ENCODE measurements around the gene NUDT4. TPM values are rescaled to one million over a fixed set of nuclear protein-coding genes. Genes with fewer than 3 reads are reported as not detected.

NUDT4 gene
- total and polyA plus RNA-seq, 9 of the 15 experiments (the other 6 are each of a cell fraction or from before 2014, with no cell fraction given) = 38.1 to 164 (median 99.2) TPM

- Histone ChIP-seq H3K4me1 (replicated peaks in 1 of 2; ENCODE audit: control insufficient read depth in 2 of 2, insufficient read depth in 2 of 2, low read length in 2 of 2) (peaks cover 11 to 17% of the 10 kb centered on the region in 2 experiments; a peak in 4 of 5 replicates), H3K27ac (ENCODE audit: extremely low read depth, low read depth, low read length) (no peak overlapping the region), H2AFZ (ENCODE audit: low read depth, low read length) (no peak overlapping the region), H3K9me3 (replicated peaks; ENCODE audit: control insufficient read depth, insufficient read depth, low read depth, low read length) (no peaks in the 10 kb centered on the region), H3K4me2 (ENCODE audit: insufficient read depth, low read length) (peak overlapping the region; percentile 15; the same call in 1 of the 2 replicates), H3K79me2 (ENCODE audit: control insufficient read depth, insufficient read depth, low read length) (peaks cover 95% of the 10 kb centered on the region), H3K4me3 (no peak overlapping the region), H3K27me3 (ENCODE audit: control insufficient read depth in 2 of 2, insufficient read depth in 2 of 2, low read length in 2 of 2) (no peaks in the 10 kb centered on the region), H3K9ac (ENCODE audit: insufficient read depth in 1 of 2, low read depth in 2 of 2, low read length in 2 of 2) (no peak overlapping the region), H4K20me1 (replicated peaks; ENCODE audit: control insufficient read depth, insufficient read depth, low read length) (peaks cover 68% of the 10 kb centered on the region), H3K36me3 (ENCODE audit: control insufficient read depth, insufficient read depth, low read length) (peaks cover 79% of the 10 kb centered on the region), H3K9me1 (ENCODE audit: control insufficient read depth, insufficient read depth, low read length) (no peaks in the 10 kb centered on the region)
- ChIA-PET CTCF (ENCODE audit: low intra/inter-chr PET ratio) (interaction anchor here (0.5 to 1.1 kb wide), 2 partner anchors 9 to 84 kb away, joined by 3 read pairs; no protein-coding TSS in a partner anchor), POLR2A (interaction anchor here (1.4 kb wide), 1 partner anchor 16 kb away, joined by 4 read pairs; no protein-coding TSS in a partner anchor)
- FAIRE-seq (peak; percentile 73), DNase-seq (ENCODE audit: extremely low read depth in 1 of 4, low spot score in 3 of 4) (peak in 2 of 4 experiments; percentile 32 to 46), ATAC-seq (peak; percentile 21)
- intact Hi-C loops (cut with micrococcal nuclease) = no loop called here
- WGBS (ENCODE audit: insufficient coverage, low coverage, missing lambda C conversion rate) = 60% methylated on average over 2 of the region's 2 CpGs
- in situ Hi-C loops (cut with MboI) = no loop called here
- no peak for TF ChIP-seq MAZ (CRISPR knock-in tag; conservative IDR thresholded peaks at IDR 0.05 in 1 of 2, IDR thresholded peaks at IDR 0.05 in 1 of 2)
- peak; percentile 55 for TF ChIP-seq VEZF1 (CRISPR knock-in tag; IDR thresholded peaks at IDR 0.05)
- peak; percentile 87 for TF ChIP-seq FOSL1 (tag; conservative IDR thresholded peaks at IDR 0.05)
- 0 out of 2 replicates have a peak, but pooled peaks have one; percentile 13 for TF ChIP-seq EGR1 (conservative IDR thresholded peaks at IDR 0.05)
- TF ChIP-seq KLF6 (CRISPR knock-in tag; IDR thresholded peaks at IDR 0.05; ENCODE audit: borderline replicate concordance) = no peak
- 0 out of 2 replicates have a peak, but pooled peaks have one; percentile 11 for TF ChIP-seq ARID1B (IDR thresholded peaks at IDR 0.05)
- TF ChIP-seq UBTF (IDR thresholded peaks at IDR 0.05; ENCODE audit: borderline replicate concordance in 1 of 2, low read depth in 2 of 2, low read length in 2 of 2) = no peak
- TF ChIP-seq KAT8 (IDR thresholded peaks at IDR 0.05; ENCODE audit: low read depth) = no peak
- BruUV-seq (replicated peaks) = no TSS peak
Observed at GRCh38 chr12:93387780-93388179, 10.1 kb downstream of the NUDT4 start.
